GM12878 (cell line): ENCODE data around the gene GALK1. TPM values are rescaled to one million over a fixed set of nuclear protein-coding genes. Genes with fewer than 3 reads are reported as not detected.

Experiments
- BMI1 ChIP-seq: fragments of 450-650 bp; IDR thresholded peaks from 2 replicates; pipeline ENCODE4 v1.6.1; 2016; ENCODE audit warnings: mild to moderate bottlenecking, moderate library complexity, borderline replicate concordance
- LARP7 ChIP-seq: fragments of 450-650 bp; IDR thresholded peaks from 2 replicates; pipeline ENCODE4 v1.6.1; 2017; ENCODE audit warnings: mild to moderate bottlenecking
- NBN ChIP-seq: fragments of 450-650 bp; IDR thresholded peaks from 2 replicates; pipeline ENCODE4 v1.6.1; 2016
- NRF1 ChIP-seq: conservative IDR thresholded peaks from 2 replicates; pipeline ENCODE4 v1.6.1; 2011; ENCODE audit warnings: mild to moderate bottlenecking, low read depth, low read length, improper control_type of control experiment
- SUPT20H ChIP-seq: IDR thresholded peaks from 2 replicates; pipeline ENCODE4 v1.6.1; 2011; ENCODE audit warnings: low read depth, mild to moderate bottlenecking, low read length, moderate library complexity, borderline replicate concordance; ENCODE audit not compliant: control insufficient read depth
- ZNF217 ChIP-seq: fragments of 450-650 bp; IDR thresholded peaks from 2 replicates; pipeline ENCODE4 v1.6.1; 2017; ENCODE audit warnings: antibody characterized with exemption, mild to moderate bottlenecking
- ZNF274 ChIP-seq: IDR thresholded peaks from one replicate; pipeline ENCODE4 v1.8.0; 2011; ENCODE audit not compliant: insufficient read length, insufficient read depth
- polyA plus RNA-seq, 11 experiments: library from polyadenylated mRNA; depleted of rRNA in 4 of 11; unstranded in 6 of 11; stranded (reverse) in 5 of 11; fragments of >200 nt; fragmentation: Nextera tagmentation in 4 of 11; fragmentation: Illumina TruSeq in 1 of 11; extraction: Ambion mirVana in 4 of 11; extraction: Trizol in 1 of 11; gene quantifications; 1 replicate in 1 of 11; 2 replicates in 10 of 11; pipeline versions ENCODE4 v1.2.1 to v1.2.3, GENCODE V29; 2011 to 2016; ENCODE audit warnings: inconsistent platforms in 2 of 11, missing spikeins in 2 of 11, low read depth in 1 of 11
- total RNA-seq, 4 experiments: library from RNA; depleted of rRNA in 3 of 4; stranded (reverse); fragments of >200 nt in 3 of 4; fragmentation: Illumina TruSeq in 1 of 4; extraction: Trizol in 1 of 4; gene quantifications; 2 replicates each; pipeline versions ENCODE4 v1.2.1 to v1.2.3, GENCODE V29; 2013 to 2021
- TF ChIP-seq, protein P1 (sequence below): IDR thresholded peaks from 2 replicates; pipeline ENCODE4 v1.6.1; 2012; ENCODE audit warnings: improper control_type of control experiment, low read depth, low read length; ENCODE audit not compliant: insufficient replicate concordance
- TF ChIP-seq, protein P2 (sequence below), 3 experiments: IDR thresholded peaks in 2 of 3; conservative IDR thresholded peaks in 1 of 3; 2 replicates each; pipeline ENCODE4 v1.5.1; 2011; ENCODE audit warnings: low read depth in 3 of 3, low read length in 3 of 3, mild to moderate bottlenecking in 3 of 3, control low read depth in 2 of 3, moderate library complexity in 2 of 3, inconsistent platforms in 1 of 3, mixed read lengths in 1 of 3; ENCODE audit not compliant: control insufficient read depth in 2 of 3, insufficient read depth in 1 of 3; ENCODE audit errors: extremely low read depth in 1 of 3

Gene GALK1
- total and polyA plus RNA-seq, 10 of the 15 experiments (the other 5 are each of a cell fraction or from before 2014, with no cell fraction given), result 0.21 to 43.8 (median 21.4) TPM

- TF ChIP-seq, protein P1, sequence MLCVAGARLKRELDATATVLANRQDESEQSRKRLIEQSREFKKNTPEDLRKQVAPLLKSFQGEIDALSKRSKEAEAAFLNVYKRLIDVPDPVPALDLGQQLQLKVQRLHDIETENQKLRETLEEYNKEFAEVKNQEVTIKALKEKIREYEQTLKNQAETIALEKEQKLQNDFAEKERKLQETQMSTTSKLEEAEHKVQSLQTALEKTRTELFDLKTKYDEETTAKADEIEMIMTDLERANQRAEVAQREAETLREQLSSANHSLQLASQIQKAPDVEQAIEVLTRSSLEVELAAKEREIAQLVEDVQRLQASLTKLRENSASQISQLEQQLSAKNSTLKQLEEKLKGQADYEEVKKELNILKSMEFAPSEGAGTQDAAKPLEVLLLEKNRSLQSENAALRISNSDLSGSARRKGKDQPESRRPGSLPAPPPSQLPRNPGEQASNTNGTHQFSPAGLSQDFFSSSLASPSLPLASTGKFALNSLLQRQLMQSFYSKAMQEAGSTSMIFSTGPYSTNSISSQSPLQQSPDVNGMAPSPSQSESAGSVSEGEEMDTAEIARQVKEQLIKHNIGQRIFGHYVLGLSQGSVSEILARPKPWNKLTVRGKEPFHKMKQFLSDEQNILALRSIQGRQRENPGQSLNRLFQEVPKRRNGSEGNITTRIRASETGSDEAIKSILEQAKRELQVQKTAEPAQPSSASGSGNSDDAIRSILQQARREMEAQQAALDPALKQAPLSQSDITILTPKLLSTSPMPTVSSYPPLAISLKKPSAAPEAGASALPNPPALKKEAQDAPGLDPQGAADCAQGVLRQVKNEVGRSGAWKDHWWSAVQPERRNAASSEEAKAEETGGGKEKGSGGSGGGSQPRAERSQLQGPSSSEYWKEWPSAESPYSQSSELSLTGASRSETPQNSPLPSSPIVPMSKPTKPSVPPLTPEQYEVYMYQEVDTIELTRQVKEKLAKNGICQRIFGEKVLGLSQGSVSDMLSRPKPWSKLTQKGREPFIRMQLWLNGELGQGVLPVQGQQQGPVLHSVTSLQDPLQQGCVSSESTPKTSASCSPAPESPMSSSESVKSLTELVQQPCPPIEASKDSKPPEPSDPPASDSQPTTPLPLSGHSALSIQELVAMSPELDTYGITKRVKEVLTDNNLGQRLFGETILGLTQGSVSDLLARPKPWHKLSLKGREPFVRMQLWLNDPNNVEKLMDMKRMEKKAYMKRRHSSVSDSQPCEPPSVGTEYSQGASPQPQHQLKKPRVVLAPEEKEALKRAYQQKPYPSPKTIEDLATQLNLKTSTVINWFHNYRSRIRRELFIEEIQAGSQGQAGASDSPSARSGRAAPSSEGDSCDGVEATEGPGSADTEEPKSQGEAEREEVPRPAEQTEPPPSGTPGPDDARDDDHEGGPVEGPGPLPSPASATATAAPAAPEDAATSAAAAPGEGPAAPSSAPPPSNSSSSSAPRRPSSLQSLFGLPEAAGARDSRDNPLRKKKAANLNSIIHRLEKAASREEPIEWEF, result no peak
- no peak for TF ChIP-seq ZNF217
- TF ChIP-seq LARP7, result no peak
- TF ChIP-seq, protein P2, sequence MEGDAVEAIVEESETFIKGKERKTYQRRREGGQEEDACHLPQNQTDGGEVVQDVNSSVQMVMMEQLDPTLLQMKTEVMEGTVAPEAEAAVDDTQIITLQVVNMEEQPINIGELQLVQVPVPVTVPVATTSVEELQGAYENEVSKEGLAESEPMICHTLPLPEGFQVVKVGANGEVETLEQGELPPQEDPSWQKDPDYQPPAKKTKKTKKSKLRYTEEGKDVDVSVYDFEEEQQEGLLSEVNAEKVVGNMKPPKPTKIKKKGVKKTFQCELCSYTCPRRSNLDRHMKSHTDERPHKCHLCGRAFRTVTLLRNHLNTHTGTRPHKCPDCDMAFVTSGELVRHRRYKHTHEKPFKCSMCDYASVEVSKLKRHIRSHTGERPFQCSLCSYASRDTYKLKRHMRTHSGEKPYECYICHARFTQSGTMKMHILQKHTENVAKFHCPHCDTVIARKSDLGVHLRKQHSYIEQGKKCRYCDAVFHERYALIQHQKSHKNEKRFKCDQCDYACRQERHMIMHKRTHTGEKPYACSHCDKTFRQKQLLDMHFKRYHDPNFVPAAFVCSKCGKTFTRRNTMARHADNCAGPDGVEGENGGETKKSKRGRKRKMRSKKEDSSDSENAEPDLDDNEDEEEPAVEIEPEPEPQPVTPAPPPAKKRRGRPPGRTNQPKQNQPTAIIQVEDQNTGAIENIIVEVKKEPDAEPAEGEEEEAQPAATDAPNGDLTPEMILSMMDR (IDR thresholded peaks at IDR 0.05 in 2 of 3, conservative IDR thresholded peaks at IDR 0.05 in 1 of 3; ENCODE audit: control insufficient read depth in 2 of 3, extremely low read depth in 1 of 3, insufficient read depth in 1 of 3, low read depth in 3 of 3, low read length in 3 of 3), result no peak
- no peak for TF ChIP-seq ZNF274
- TF ChIP-seq SUPT20H, result no peak
- TF ChIP-seq NRF1, result no peak
- TF ChIP-seq BMI1, result no peak
- TF ChIP-seq NBN, result no peak
These were observed 9.6 kb downstream of the GALK1 start (continued) for GRCh38 chr17:75755205-75755901.
